SIG-M5 treated with dmso at 0.1 percent for 504 hours (cell line): ENCODE data around the gene MUC2.

ENCODE experiments used
- DNase-seq: peaks from one replicate; lab custom pipeline; 2025; ENCODE audit not compliant: unreplicated experiment; lab: John Stamatoyannopoulos, UW

The MUC2 gene

GRCh38 chr11:1036303-1036923 lies 38.3 kb upstream of the MUC2 start, which contains the start of gene MUC6:
Gene MUC6, minus strand, starts transcription at chr11:1036718. Its CDS starts 63 bp downstream, at chr11:1036655.
- no peak for DNase-seq

GRCh38 chr11:1036931-1037330 lies 37.7 kb upstream of the MUC2 start:
- no peak for DNase-seq

- DNase-seq = no peak
Measured at GRCh38 chr11:1037506-1038055, 37.1 kb upstream of the MUC2 start.

- no peak for DNase-seq
Measured at GRCh38 chr11:1038361-1038760, 36.3 kb upstream of the MUC2 start.

GRCh38 chr11:1038921-1039320 lies 35.8 kb upstream of the MUC2 start:
- no peak for DNase-seq

GRCh38 chr11:1039481-1040427 lies 34.9 kb upstream of the MUC2 start:
- no peak for DNase-seq

- DNase-seq = no peak
Measured at GRCh38 chr11:1040428-1041148, 34.1 kb upstream of the MUC2 start.

GRCh38 chr11:1041149-1041467 lies 33.6 kb upstream of the MUC2 start:
- DNase-seq = no peak

GRCh38 chr11:1041471-1041870 lies 33.2 kb upstream of the MUC2 start:
- DNase-seq = no peak

- DNase-seq = no peak
Measured at GRCh38 chr11:1041936-1042608, 32.6 kb upstream of the MUC2 start.

- no peak for DNase-seq
Measured at GRCh38 chr11:1042626-1043562, 31.8 kb upstream of the MUC2 start.

GRCh38 chr11:1043563-1044096 lies 31.0 kb upstream of the MUC2 start:
- no peak for DNase-seq

- no peak for DNase-seq
Measured at GRCh38 chr11:1044160-1044559, 30.5 kb upstream of the MUC2 start.

GRCh38 chr11:1047595-1048156 lies 27.0 kb upstream of the MUC2 start:
- no peak for DNase-seq

GRCh38 chr11:1048375-1049070 lies 26.2 kb upstream of the MUC2 start:
- no peak for DNase-seq

GRCh38 chr11:1049071-1049405 lies 25.6 kb upstream of the MUC2 start:
- no peak for DNase-seq

- DNase-seq = no peak
Measured at GRCh38 chr11:1049431-1049891, 25.2 kb upstream of the MUC2 start.

GRCh38 chr11:1049911-1050580 lies 24.6 kb upstream of the MUC2 start:
- no peak for DNase-seq
